ENCODE data around the gene USP31.
"Not testable (repeated sequence)": the region's sequence is repeated elsewhere in the genome, so short reads cannot be mapped to it uniquely, and the experiment has no call there.

Gene USP31

DNA sequence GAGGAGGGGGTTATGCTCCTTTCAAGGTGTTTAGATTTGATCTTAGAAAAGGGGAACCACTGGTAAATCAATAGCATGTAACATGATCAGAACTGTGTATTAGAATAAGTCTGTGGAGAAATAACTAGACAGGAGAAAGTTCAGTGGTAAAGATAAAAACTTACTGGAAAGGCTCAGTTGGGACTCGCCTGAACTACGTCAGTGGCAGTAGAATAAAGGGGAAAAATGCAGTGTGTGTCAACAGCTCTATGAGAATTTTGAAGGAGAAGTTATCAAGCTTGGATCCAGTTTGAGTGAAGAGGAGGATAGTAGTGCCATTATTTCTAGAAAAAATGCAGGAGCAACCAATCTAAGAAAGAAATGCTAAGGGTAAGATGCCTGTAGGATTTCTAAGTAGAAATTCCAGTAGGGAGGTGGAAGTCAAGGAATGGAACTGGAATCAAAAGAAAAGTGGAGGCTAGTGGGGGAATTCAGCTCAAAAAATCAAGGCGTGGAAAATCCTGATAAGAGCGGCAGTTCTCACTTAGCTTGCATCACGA lies 48.2 kb downstream of the USP31 start:
- DNase-seq (ENCODE audit: low read depth in 2 of 2, low spot score in 1 of 2): no peak

GRCh38 chr16:23096450-23096849 lies 52.8 kb downstream of the USP31 start:
- DNase-seq (ENCODE audit: low read depth in 2 of 2, low spot score in 1 of 2): not testable (repeated sequence)

DNA sequence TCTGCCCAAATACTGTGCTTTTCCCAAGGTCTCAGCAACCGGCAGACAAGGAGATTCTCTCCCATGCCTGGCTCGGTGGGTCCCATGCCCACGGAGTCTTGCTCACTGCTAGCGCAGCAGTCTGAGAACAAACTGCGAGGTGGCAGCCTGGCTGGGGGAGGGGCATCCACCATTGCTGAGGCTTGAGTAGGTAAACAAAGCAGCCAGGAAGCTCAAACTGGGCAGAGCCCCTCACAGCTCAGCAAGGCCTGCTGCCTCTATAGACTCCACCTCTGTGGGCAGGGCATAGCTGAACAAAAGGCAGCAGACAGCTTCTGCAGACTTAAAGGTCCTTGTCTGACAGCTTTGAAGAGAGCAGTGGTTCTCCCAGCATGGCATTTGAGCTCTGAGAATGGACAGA lies 55.1 kb downstream of the USP31 start:
- not testable (repeated sequence) for DNase-seq (ENCODE audit: low read depth in 2 of 2, low spot score in 1 of 2)

DNA sequence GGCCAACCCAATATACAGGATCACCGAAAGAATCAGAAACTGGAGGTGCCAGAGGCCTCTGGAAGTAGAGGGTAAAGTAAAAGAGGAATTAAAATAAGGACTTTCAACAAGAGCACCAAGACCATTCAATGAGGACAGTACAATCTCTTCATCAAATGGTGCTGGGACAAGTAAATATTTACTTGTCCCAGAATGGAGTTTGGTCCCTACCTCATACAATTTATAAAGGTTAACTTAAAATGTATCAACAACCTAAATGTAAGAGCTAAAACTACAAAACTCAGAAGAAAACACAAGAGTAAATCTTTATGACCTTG lies 56.5 kb downstream of the USP31 start:
- DNase-seq (ENCODE audit: low read depth in 2 of 2, low spot score in 1 of 2): no peak

DNA sequence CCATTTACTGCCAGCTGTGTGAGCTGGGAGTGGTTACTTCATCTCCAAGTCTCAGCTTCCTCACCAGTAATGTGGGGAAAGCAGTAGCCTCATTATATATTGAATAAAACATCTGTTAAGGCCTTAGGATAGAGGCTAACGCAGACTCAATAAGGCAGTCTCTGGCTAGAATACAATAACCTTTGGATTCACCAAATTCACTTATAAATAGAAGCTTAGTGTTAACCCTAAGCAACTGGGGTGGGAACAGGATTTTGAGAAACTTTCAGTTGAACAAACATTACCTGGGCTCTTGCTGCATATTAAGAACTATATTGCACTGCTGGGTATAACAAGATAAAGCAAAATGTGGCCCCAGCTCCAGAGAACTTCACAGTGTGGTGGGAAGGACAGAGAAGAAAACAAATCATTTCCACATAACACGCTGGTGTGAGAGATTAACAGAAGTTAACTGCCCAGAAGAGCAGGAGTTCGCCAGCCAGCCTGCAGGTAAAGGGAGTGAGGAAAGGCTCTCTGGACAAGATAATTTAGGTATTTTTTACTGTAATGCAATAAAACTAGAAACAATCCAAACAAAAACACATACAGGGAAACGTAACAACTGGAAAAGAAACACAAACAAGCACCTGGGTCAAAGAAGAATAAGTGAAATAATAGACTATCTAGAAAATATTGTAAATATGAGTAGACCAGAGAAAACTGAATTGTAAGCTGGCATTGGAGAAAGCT lies 57.0 kb downstream of the USP31 start:
- no peak for DNase-seq (ENCODE audit: low read depth in 2 of 2, low spot score in 1 of 2)

GRCh38 chr16:23089111-23089510 lies 60.1 kb downstream of the USP31 start:
- DNase-seq (ENCODE audit: low read depth in 2 of 2, low spot score in 1 of 2): no peak

DNA sequence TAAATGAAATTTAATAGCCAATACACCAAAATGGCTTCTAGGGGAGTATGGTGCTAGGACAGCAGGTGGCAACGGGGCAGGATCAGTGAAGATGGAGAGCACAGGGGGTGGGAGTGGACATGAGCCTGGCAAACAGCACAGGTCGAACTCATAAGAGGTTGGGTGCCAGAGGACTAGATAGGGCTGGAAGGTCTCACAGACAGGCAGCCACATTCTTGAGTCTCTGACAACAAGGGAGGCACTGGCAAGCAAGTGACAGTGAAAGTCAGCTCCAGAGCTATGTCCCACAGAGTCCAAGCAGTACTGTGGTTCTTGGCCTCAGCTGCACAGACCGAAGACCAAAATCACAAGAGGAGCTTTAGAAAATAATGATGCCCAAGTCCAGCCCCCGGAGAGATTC lies 61.2 kb downstream of the USP31 start:
- DNase-seq (ENCODE audit: low read depth in 2 of 2, low spot score in 1 of 2): no peak

DNA sequence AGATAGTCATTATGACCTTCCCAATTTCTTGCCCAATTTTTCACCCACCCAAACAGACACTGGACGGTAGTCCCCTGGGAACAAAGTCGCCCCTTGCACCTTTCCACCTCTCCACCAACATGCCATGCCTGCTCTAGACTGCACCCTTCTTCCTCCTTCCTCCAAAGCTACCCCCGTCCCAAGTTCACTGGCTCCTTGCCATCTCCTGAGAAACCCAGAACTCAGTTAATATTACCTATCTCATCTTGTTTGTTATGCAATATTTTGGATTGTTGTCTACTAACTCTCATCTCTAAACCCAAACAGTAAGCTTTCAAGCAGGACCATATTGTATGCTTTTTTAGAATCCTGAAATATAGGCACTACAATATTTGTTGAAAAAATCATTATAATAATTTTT lies 63.3 kb downstream of the USP31 start:
- no peak for DNase-seq (ENCODE audit: low read depth in 2 of 2, low spot score in 1 of 2)

- DNase-seq (ENCODE audit: low read depth in 2 of 2, low spot score in 1 of 2): no peak
Observed at GRCh38 chr16:23082161-23082788, 67.0 kb downstream of the USP31 start.

DNA sequence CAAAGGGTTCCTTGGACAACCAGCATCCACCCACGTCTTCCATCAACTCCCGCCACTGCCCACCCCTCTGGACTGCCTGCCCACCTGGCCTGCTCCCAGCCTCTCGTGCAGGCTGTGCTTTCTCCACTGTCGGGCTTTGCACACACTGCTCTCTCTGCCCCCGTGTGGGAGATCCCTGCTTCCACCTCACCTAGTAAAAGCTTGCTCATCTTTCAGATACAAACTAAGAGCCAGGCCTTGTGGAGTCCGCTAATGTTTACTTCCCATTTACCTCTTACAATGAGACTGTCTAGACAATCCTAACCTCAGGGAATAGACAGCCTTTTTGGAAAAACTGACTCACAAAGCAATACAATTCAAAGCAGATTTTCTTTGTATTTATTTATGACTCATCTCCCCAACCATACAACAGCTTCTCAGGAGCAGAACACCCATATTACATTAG lies 67.6 kb downstream of the USP31 start:
- DNase-seq (ENCODE audit: low read depth in 2 of 2, low spot score in 1 of 2): no peak

GRCh38 chr16:23080747-23081146 lies 68.5 kb downstream of the USP31 start:
- no peak for DNase-seq (ENCODE audit: low read depth in 2 of 2, low spot score in 1 of 2)

- no peak for DNase-seq (ENCODE audit: low read depth in 2 of 2, low spot score in 1 of 2)
Observed at GRCh38 chr16:23080329-23080728, 68.9 kb downstream of the USP31 start.

DNA sequence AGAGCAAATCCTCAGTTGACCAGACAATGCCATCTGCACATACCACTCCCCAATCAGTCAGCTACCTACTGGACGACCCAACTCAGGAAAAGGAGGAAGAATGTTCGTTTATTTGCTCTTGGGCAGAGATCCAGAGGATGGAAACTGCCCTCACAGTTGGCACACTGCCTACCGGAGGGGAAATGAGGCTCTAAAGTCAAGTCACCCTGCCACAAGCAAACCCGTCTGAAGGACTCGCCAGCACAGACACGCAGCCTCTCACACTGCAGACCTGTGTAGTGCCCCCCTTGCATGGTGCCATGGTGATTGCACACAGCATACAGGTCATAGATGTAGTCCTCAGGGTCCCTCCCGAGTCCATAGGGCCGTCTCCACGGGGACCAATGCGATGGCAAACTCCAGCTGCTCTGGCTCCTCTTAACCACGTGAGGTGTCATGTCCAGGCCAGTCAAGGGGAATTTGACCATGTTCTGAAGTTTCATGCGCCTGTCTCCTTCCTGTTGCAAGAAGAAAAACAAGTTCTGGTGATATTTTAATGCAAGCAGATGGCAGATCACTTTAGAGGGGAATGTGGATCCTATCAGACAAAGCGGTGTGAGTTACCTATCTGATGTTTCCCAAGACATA lies 69.5 kb downstream of the USP31 start:
- DNase-seq (ENCODE audit: low read depth in 2 of 2, low spot score in 1 of 2): no peak

- DNase-seq (ENCODE audit: low read depth in 2 of 2, low spot score in 1 of 2): no peak
Observed at GRCh38 chr16:23074423-23074822, 74.8 kb downstream of the USP31 start.

DNA sequence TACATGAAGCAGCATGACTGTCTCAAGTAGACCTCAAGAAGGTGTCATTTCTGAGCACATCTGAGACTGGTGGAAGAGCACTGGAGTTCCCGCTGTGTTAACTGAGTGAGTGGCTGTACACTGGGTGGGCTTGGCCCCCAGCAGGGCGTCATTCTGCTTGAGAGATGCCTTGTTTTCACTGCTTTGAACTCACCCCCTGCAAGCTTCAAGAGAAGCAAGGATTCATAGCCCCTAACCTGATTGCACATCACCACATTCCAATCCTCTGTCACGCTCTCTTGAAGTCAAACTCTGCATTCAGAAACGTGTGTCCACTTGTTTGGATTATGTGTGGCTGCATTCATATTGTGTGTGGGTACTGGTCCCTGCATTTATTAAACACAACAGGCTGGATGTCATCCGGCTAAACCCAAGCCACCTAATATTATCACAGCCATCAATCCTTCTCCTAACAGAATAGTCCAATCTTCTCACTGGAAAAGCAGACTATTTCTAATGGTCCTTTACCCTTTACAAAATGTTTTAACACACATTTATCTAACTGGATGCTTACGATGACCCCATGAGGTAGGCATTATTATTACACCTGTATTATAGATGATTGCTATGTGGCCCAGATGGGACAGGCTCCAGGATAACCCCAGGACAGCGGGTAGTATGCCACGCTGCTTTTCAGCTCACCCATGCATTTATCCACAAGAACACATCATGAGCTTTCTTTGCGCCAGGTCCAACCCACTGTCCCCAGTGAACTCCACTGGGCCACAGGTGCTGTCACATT lies 76.3 kb downstream of the USP31 start:
- DNase-seq (ENCODE audit: low read depth in 2 of 2, low spot score in 1 of 2): no peak

DNA sequence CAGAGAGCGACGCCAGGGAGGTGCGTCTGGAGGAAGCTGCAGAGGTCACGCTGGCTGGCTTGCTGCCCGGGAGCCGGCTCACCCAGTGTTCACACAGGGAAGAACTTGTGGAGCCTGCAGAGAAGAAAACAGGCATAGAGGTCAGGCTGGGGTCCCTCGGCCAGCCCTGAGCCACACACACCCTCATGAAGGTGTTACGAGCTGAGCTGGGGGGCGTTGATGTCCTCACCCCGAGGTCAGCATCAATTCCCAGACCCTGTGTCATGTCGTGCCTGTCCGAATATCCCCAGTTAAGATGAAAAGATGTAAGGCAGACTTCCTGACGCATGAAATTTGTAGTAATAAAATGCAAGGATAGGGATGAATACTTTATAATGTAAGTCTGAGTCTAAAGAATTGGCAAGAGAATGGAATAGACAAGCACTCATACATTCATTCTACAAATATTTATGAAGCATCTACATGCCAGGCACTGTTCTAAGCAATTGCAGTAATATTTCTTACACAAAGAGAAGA lies 77.1 kb downstream of the USP31 start:
- no peak for DNase-seq (ENCODE audit: low read depth in 2 of 2, low spot score in 1 of 2)

DNA sequence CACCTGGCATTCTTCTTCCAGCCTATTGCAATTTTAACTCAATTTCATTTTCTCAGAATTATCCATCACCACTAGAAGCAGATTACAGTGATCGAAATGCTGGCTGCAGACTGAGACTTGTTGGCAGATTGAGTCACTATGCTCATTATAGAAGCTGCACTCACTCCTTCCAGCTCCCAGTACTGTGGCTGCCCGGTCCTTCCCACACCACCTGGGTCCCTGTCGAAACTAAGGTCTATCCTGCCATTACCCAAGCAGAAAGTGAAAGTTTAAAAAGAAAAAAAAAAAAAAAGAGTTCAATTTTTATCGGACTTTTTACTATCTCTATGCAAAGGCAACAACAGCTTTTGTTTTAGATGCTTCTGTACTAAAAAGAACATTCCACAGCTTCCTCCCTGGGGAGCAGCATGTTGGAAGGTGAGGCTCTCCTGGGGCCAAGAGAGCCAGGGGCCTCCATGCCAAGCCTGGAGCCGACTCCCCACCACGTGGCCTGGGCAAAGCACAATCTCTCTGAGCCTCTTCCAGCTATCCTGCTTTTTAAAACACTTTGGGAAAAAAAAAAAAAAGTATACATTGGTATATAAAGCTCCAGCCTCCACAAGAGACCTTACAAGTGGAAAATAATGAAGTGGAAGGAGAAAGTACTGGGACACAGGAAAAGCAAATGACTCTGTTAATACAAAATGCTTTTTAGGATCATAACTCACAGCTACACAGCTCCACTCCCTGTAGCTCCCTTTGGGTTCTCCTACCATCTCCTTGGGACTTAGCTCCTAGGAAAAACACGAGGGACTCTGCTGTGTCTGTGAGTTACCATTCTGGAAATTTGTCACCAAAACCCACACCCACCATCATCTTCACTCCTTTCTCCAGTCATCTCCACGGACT lies 77.8 kb downstream of the USP31 start:
- DNase-seq (ENCODE audit: low read depth in 2 of 2, low spot score in 1 of 2): no peak

GRCh38 chr16:23069844-23070243 lies 79.4 kb downstream of the USP31 start:
- DNase-seq (ENCODE audit: low read depth in 2 of 2, low spot score in 1 of 2): no peak

DNA sequence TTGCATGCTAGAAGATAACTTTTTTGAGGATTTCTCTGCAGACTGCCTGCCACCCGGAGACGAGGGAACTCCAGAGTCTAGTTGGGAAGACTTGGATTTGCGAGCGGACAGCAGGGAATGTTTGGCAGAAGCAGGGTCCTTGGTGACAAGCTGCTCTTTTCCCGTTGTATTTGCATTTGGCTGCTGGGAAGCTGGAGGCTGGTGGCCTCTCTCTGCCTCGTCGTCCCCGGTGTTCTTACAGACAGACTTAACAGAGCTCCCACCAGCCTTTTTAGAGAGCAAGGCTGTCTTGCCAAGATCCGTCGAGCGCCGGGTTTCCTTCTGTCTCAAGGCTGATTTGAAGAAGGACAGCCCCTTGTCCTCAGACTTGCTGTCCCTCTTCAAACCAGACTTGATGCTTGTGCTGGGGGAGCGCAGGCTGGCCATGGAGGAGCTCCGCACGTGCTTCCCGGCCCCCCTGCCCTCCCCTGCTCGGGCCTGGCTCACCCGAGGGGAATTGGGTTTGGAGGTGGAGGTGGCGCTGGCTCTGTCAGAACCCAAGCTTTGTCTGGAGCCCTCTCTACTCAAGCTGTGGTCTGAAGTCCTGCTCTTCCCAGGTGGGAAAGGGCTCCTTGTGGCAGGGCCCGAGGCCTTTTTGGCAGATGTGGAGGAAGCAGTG lies 81.0 kb downstream of the USP31 start:
- DNase-seq (ENCODE audit: low read depth in 2 of 2, low spot score in 1 of 2): no peak

DNA sequence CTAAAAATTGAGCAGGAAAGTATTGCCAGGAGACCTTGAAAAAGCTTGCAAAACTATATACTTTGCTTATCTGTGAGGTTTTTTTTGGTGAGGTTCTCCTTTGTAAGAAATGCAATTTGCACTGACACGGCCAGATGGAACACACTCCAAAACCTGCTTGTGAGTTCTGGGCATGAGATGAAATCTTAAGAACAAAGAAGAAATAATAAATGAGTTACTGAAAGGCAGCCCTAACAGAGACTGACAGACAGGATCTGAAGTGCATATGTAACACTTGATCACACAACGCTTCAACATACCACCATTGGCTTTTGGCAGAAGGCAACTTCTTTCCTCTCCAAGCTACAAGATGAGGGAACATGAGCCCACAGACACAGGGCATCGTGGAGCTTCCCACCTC lies 82.6 kb downstream of the USP31 start:
- no peak for DNase-seq (ENCODE audit: low read depth in 2 of 2, low spot score in 1 of 2)

Measured in stimulated activated CD8-positive, alpha-beta memory T cell treated with anti-CD3 and anti-CD28 coated beads, Interleukin-4, amount 100 ng/mL, for 4 hours (primary cell).